Measurements from ENCODE around the gene RNF130. TPM values are rescaled to one million over a fixed set of nuclear protein-coding genes. Genes with fewer than 3 reads are reported as not detected.
A peak's percentile ranks its signal among the peaks of the same experiment; 100 is the strongest.

The RNF130 gene
- total RNA-seq, 1 experiment from 2014 or later = 37.4 TPM

GRCh38 chr5:180085837-180086236, 14.3 kb upstream of the RNF130 start:
- no peak for DNase-seq (ENCODE audit: low read depth)

GRCh38 chr5:180084638-180085561, 13.3 kb upstream of the RNF130 start:
- no peak for DNase-seq (ENCODE audit: low read depth)

DNA sequence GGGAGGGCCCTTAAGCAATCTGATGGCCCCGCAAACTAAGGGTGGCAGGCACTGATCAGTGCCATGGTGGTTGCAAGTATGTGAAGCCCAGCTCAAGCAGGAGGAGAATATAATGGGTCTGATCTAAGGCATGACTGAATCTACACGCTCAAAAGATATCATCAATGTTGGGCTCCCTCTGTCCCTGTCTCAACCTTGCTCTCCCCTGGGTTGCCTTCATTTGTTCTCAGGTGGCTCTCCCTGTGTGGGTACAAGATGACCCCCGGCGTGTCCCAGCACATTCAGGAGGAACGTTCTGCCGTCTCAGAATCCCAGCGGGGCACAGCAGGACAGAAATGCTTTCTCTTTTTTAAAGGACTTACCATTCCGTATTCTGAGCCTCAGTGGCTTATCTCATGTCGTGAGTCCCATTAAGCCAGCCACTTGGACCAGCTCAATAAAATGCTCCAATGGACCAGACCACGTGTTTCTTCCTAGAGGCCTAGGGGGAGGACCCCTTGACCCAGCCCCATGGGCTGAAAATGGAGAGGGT, 12.0 kb upstream of the RNF130 start:
- DNase-seq (ENCODE audit: low read depth) = no peak

DNA sequence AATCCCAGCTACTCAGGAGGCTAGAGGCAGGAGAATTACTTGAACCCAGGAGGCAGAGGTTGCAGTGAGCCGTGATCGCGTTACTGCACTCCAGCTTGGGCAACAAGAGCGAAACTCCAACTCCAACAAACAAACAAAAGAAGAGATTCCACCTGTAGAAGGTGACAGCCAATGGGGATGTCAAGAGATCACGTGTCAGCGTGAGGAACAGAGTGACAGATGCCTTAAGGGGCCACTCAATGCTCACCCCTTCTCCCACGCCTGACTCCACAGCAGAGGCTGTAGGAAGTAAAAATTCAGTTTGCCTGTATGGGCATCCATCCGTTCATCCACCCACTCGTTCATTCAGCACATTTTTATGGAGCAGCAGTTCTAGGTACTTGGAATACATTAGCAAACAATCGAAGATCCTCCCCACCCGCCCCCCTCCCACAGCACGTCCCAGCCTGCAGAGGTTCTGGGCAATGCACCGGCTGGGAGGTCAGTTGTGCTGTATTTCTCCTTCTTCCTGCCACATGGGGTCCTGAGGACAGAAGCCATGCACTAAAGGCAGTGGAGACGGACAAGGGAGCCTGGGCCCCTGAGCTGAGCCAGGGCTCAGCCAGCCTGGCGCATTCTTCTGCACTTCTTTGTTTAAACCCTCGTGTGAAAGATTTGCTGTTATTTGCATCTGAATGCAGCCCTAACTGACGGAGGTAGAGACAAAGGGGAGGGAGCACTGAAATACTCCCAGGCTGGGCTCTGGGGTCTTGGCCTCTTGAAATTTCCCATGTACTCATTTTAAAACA, 11.3 kb upstream of the RNF130 start:
- no peak for DNase-seq (ENCODE audit: low read depth)

GRCh38 chr5:180081481-180081880, 9.9 kb upstream of the RNF130 start:
- DNase-seq (ENCODE audit: low read depth) = no peak

- DNase-seq (ENCODE audit: low read depth) = no peak
These were observed 9.1 kb upstream of the RNF130 start for GRCh38 chr5:180080486-180081280.

- DNase-seq (ENCODE audit: low read depth) = no peak
These were observed 8.3 kb upstream of the RNF130 start for GRCh38 chr5:180079702-180080466.

DNA sequence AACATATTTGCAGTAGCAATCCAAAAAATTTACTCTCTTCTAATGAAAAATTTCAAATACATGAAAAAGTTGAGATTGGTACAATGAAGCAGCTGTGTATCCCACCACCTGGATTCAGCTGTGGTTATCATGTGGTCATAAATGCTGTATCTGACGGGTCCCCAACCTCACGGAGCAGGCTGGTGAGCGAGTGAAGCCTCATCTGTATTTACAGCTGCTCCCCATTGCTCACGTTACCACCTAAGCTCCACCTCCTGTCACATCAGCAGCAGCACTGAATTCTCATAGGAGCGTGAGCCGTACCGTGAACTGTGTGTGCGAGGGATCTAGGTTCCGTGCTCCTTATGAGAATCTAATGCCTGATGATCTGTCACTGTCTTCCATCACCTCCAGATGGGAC, 6.8 kb upstream of the RNF130 start:
- no peak for DNase-seq (ENCODE audit: low read depth)

DNA sequence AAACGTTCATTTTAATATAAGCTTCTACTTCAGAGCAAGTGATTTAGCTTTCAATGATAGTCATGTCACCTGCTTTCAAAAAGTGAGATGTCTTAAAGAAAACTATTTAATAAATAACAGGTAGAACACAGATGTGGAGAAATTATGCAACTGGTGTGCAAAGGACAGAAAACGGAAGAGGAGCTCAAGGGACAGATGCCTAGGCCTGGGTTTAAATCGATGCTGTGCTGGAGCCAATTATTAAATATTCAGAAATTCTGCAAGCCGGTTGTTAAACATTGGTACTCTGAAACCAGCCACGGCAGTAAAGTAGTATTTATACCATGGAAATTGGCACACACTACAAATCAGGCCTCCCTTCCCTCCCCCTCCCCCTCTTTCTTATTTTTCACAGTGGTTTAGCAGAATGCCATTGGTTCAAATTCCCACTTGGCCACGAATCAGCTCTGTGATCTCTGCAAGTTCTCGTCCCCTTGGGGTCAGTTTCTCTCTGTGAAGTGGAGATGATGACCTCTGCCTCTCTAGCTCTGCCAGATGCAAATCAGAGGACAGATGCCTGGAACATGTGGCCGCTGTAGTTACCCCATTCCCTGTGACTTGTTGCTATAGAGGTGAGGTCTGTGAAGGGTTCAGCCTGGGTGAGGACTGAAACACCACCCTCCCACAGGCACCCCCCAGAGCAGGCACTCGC, 6.2 kb upstream of the RNF130 start:
- no peak for DNase-seq (ENCODE audit: low read depth)

DNA sequence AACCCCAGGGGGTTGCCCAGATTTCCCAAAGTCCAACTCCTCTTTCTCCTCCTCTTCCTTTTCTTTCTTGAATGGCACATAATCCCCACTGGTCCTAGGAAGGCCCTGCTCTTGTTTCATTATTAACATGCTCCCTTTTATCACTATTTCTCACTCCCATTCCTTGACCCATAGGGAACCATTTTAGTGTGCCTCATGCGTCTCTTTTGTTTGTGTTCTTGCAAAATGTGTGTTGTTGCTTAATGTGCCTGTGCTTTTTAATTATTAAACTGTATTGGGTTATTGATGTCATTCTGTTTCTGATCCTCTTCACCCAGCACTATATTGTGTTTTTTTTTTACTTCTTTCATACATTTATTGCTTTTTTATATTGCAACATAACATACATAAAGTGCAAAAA, 4.1 kb upstream of the RNF130 start:
- no peak for DNase-seq (ENCODE audit: low read depth)

- DNase-seq (ENCODE audit: low read depth) = no peak
These were observed 2.9 kb upstream of the RNF130 start for GRCh38 chr5:180074462-180074861.

- no peak for DNase-seq (ENCODE audit: low read depth)
These were observed 997 bp upstream of the RNF130 start for GRCh38 chr5:180072556-180072955.

GRCh38 chr5:180072256-180072548, 643 bp upstream of the RNF130 start:
- DNase-seq (ENCODE audit: low read depth) = no peak

DNA sequence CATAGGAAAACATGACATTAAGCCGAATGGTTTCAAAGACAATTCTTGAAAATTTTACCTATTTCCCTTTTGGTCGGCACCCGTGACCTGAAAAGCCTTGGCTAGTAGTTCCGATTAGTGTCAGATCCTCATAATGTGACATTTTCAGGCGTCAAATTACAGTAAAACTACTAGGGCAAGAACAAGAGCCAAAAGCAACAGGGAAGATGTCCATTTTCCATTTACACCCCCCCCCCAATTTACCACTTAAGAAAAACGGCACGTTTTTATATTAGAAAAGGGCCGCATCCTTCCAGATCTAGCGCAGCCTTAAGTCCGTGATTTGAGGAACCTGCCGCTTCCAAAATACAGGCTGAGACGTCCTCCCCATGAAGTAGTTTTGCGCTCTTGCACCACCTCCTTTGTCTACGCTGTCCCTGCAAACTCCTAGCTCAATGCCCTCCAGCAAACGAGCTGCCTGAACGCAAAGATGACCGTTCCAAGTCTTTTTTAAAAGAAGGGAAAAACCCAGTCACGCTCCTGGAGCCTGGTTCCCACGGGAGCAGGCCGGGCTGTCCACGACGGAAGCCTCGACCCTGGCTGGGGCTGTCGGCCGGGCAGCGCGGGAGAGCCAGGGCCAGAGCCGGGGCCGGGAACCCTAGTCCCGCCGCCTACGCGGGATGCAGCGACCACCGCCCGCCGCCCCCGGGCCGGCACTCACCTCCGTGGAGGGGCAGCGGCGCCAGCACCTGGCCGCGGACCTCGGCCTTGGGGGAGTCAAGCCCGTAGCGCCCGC, 616 bp downstream of the RNF130 start:
- DNase-seq (ENCODE audit: low read depth) = peak; percentile 67

- peak; percentile 30 for DNase-seq (ENCODE audit: low read depth)
These were observed 1.8 kb downstream of the RNF130 start for GRCh38 chr5:180069589-180070247.

DNA sequence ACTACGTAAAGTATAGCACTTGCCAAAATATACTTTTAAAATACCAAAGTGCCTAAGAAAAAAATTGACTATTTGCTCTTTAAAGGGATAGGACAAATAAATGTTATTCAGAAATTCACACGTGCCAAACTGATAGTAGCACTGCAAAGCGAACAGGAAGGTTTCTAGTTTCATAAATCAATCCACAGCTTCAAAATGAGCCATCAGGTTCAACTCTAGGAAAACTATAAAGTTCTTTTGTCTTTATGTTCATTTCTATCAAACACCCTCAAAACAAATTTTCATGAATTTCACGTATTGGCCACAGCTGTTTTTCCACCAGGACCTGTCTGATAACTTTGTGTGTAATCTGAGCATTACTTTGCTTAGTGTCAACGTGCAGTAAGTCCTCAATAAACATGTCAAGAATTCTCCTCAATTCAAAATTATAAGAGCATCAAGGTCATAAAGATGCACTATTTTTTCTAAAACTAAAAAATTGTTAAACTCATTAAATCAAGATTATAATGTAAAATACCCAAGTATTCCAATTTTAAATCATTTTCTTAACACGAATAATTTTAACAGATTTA, 3.0 kb downstream of the RNF130 start:
- DNase-seq (ENCODE audit: low read depth) = no peak

GRCh38 chr5:180067986-180068385, 3.6 kb downstream of the RNF130 start:
- DNase-seq (ENCODE audit: low read depth) = no peak

DNA sequence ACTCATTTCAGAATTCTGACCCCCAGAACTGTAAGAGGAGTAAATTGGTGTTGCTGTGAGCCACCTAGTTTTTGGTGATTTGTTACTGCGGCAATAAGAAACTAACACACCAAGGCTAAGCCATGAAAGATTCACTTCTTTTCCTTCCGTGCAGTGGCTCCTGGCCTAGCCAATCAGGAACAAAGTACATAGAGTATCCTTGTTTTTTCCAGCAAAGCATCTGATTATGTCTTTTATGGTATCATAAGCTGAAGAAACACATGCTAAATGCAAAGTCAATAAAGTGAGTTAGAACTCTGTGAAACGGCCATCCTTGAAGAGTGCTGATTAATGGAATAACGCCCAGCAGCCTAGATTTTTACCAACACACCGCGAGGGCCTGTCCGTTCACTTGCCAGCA, 11.4 kb downstream of the RNF130 start:
- DNase-seq (ENCODE audit: low read depth) = no peak

- DNase-seq (ENCODE audit: low read depth) = no peak
These were observed 12.2 kb downstream of the RNF130 start for GRCh38 chr5:180059326-180059725.

Data from Daoy (cell line).